A673 (cell line): ENCODE measurements around the gene SIVA1.

ENCODE experiments used
- CTCF ChIP-seq: fragments of 300-800, 200-600 bp; sonication (generic); conservative IDR thresholded peaks from 2 replicates; pipeline ENCODE4 v1.5.1; 2017; ENCODE audit warnings: low read depth, mild to moderate bottlenecking, antibody characterized with exemption, low read length, moderate library complexity, mixed read lengths
- EZH2 ChIP-seq: fragments of 200-600 bp; sonication (generic); IDR thresholded peaks from 2 replicates; pipeline ENCODE4 v1.6.1; 2017; ENCODE audit warnings: borderline replicate concordance, low read depth, mild to moderate bottlenecking, mixed read lengths, antibody characterized with exemption, low read length; ENCODE audit not compliant: poor library complexity, severe bottlenecking

DNA sequence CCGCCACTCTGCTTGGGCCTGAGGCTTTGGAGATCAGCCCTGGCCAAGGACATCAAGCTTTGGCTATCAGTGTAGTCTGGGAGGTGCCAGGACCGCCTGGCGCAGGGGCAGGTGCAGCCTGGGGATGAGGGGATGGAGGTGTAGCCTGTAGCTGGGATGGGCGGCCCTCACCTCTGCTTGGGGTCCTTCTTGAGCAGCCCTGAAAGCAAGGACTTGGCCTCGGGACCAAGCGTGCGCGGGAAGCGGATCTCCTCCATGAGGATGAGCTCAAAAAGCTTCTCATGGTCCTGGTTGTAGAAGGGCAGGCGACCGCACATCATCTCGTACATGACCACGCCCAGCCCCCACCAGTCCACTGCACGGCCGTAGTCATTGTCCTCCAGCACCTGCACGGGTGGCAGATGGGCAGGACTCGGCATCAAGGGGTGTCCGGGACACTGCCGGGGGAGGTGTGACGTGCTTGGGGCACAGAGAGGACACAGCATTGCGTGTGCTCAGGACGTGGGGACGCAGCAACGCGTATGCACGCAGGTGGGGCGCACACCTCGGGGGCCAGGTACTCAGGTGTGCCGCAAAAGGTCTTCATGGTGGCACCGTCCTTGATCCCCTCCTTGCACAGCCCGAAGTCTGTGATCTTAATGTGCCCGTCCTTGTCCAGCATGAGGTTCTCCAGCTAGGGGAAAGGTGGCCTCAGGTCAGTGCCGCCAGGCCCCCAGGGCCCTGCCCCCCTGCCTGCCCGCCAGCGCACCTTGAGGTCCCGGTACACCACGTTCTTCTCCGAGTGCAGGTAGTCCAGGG lies 20.0 kb downstream of the SIVA1 start:
- TF ChIP-seq CTCF (no peak), EZH2 (no peak)
